Memory B cell (primary cell): ENCODE data around the gene AGTR1.
"Not testable (repeated sequence)": the region's sequence is repeated elsewhere in the genome, so short reads cannot be mapped to it uniquely, and the experiment has no call there.

Experiments
- ATAC-seq: fragments of 150-1000 bp; cut with Tn5 transposase; 2 replicates; pipeline ENCODE4 v1.10.0; 2021; ENCODE audit warnings: low read depth, mild to moderate bottlenecking, moderate library complexity
- DNase-seq, 2 donors: peaks; one replicate each; pipeline ENCODE4 v3.0.0; 2022; ENCODE audit warnings: low spot score in 2 of 2
- H3K27ac Mint-ChIP-seq: one replicate; pipeline ENCODE4 v1.8.0; 2022; ENCODE audit warnings: mild to moderate bottlenecking, moderate library complexity, mixed read lengths
- H3K27me3 Mint-ChIP-seq: one replicate; pipeline ENCODE4 v1.8.0; 2022; ENCODE audit warnings: mixed read lengths
- H3K36me3 Mint-ChIP-seq: one replicate; pipeline ENCODE4 v1.8.0; 2022; ENCODE audit warnings: mild to moderate bottlenecking, mixed read lengths
- H3K4me1 Mint-ChIP-seq: one replicate; pipeline ENCODE4 v1.8.0; 2022; ENCODE audit warnings: mixed read lengths
- H3K4me3 Mint-ChIP-seq: one replicate; pipeline ENCODE4 v1.8.0; 2022; ENCODE audit warnings: mild to moderate bottlenecking, moderate library complexity, mixed read lengths
- H3K9me3 Mint-ChIP-seq: one replicate; pipeline ENCODE4 v1.8.0; 2022; ENCODE audit warnings: mixed read lengths

AGTR1 gene

DNA sequence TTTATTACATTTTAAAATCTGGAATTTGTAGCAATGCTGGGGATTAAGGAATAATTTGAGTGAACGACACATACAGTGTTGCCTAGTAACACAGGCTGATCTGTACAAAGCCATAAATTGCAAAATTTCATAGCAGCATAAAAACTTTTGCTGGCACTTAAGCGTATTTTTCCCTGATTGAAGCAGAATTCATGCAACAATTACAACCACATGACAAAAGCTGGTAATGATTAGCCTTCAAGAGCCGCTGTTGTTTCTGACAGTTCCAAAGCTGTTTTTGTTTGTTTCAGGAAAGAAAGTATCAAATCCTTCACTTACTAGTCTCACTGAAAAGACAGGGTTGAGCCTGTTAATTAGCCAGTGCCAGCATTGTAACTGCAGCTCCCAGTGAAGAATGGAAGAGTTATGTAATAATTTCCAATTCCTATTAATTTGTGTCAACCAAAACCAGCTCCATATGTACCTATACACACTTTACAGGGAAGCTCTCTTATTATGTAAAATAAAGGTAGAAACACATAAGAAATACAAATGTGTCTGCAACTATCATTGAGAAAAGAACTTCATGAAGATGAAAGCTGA is 60.7 kb downstream of the AGTR1 start:
- ATAC-seq: no peak
- H3K27ac Mint-ChIP-seq: no peak overlapping the region
- no peaks in the 10 kb centered on the region for H3K4me1 Mint-ChIP-seq
- H3K36me3 Mint-ChIP-seq: no peaks in the 10 kb centered on the region
- no peak overlapping the region for H3K4me3 Mint-ChIP-seq
- DNase-seq: no peak
- H3K9me3 Mint-ChIP-seq: no peaks in the 10 kb centered on the region
- no peaks in the 10 kb centered on the region for H3K27me3 Mint-ChIP-seq

DNA sequence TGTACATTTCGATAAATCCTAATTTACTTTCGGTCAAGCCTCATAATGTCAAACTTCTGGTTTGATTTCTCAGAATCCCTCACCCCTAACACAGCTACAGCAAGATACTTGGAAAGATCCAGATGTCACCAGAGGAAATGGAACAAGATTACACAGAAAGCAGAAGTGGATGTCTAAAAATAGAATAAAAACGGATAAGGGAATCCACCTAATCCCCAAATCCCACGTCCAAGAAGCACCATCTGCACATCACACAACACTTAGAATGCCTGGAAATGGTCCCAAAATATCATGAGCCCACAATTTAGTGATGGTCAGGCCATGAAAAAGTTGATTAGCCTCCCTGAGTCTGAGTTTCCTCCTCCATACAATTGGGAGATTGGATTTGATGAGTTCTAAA is 61.7 kb downstream of the AGTR1 start:
- no peak for DNase-seq
- no peak overlapping the region for H3K27ac Mint-ChIP-seq

DNA sequence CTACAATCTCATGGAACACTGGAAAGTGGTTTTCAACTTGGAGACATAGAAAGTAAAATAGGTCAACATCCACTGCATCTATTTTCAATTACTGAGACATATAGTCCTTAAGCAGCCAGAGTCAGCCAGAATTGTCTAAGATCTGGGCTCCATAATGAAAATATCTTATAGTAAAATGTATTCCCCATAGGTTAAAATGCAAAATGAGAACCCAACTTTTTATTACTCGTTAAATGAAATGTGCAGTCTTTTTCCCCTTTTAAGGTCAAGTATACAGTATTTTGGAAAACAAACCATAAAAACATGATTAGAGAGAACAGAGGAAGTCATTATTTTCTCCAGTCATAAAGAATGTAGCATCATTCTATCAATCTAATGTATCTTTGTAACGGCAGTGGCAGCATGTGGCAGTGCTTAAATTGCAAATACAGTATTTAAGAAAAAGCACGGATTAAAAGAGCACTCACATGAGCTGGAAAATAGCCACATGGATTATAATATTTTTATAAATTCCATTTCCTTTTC is 65.5 kb downstream of the AGTR1 start:
- H3K27ac Mint-ChIP-seq: no peak overlapping the region

More for the DNA sequence above, 61.7 kb downstream of the AGTR1 start:
- no peaks in the 10 kb centered on the region for H3K27me3 Mint-ChIP-seq
- no peaks in the 10 kb centered on the region for H3K9me3 Mint-ChIP-seq
- ATAC-seq: no peak
- H3K36me3 Mint-ChIP-seq: no peaks in the 10 kb centered on the region
- H3K4me3 Mint-ChIP-seq: no peak overlapping the region
- no peaks in the 10 kb centered on the region for H3K4me1 Mint-ChIP-seq

DNA sequence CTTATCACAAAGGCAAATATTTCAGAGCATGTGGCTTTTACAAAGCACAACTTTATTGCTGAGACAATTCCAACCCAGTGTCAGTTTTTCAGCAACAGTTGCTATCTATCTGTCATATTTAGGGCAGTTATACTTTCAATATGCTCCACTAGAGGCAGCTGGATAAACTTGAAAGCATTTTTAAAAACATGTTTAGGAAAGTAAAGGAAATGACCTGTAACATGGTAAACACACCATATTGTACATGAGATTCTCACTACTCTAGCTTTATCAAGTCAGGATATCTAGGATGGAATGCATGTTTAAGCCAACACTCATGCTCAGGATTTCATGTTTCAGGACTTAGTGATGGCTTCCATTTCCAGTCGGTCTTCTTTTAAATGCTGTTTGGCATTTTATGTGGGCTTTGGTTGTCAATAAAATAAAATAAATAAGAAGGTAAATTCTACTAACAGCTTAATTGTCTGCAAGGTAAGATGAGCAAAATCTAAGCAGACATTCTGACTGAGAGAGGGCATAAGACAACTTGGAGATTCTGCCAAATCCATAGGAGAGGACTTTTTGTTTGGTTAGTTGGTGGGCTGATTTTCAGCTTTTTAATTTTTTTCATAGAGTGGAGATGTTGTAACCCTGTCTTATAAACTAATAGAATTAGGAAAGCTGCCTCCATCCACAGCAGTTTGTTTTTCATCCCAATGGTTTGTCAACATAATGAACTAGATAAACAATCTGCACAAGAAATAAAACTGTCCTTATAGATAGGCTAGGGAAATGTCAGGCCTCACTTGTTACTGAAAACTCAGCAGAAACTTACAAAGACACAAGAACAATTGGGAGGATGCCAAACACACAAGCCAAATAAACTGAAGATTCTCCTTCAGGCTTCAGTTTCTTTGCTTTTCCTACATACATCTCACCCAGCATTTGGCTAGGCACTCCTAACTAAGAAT is 66.6 kb downstream of the AGTR1 start:
- Mint-ChIP-seq H3K4me3 (no peak overlapping the region), H3K9me3 (peaks cover 4% of the 10 kb centered on the region), H3K27me3 (no peaks in the 10 kb centered on the region), H3K4me1 (no peaks in the 10 kb centered on the region), H3K36me3 (no peaks in the 10 kb centered on the region), H3K27ac (no peak overlapping the region)
- no peak for ATAC-seq
- no peak for DNase-seq

More for the DNA sequence above, 65.5 kb downstream of the AGTR1 start:
- H3K9me3 Mint-ChIP-seq: peaks cover 4% of the 10 kb centered on the region
- no peak for DNase-seq
- H3K4me3 Mint-ChIP-seq: no peak overlapping the region
- H3K4me1 Mint-ChIP-seq: no peaks in the 10 kb centered on the region
- H3K36me3 Mint-ChIP-seq: no peaks in the 10 kb centered on the region
- no peaks in the 10 kb centered on the region for H3K27me3 Mint-ChIP-seq
- ATAC-seq: no peak

DNA sequence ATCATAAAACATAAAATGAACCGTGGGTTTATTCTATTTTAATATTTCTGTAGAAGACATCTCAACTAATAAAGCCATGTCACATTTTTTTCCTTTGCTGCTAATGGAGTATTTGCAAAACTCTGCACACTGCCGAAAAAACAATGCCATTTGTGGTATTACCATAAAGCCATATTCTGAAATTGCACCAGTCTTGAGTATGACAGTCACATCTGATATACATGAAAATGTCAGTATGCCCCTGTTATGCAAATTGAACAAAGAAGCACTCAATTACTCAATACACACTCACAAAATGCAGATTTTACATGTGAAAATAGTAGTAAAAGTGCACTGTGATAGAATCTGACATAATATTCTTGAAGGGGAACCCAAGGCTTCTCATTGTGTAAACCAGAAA is 74.7 kb downstream of the AGTR1 start:
- Mint-ChIP-seq H3K9me3 (peaks cover 12% of the 10 kb centered on the region), H3K4me1 (no peaks in the 10 kb centered on the region), H3K27me3 (no peaks in the 10 kb centered on the region), H3K4me3 (no peak overlapping the region), H3K27ac (no peak overlapping the region), H3K36me3 (no peaks in the 10 kb centered on the region)
- no peak for DNase-seq
- no peak for ATAC-seq

DNA sequence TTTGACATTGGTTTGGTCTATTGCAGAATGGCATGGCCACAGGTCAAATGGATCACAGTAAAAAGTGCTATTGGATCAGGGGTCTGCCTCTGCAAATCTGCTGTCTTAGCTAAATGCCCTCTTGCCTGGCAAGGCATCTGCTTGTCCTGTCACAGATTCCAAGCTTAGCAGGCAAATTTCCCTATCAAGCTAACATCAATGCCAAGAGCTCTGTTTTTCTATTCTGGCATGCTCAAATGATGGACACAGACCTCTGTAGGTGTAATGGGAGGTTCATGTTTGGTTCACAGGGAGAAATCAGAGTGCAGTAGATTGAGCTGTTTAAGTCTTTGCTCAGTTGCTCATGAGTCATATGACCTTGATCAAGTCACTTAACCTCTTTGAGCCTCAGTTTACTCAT is 75.1 kb downstream of the AGTR1 start:
- no peak overlapping the region for H3K27ac Mint-ChIP-seq
- DNase-seq (no peak), ATAC-seq (no peak)
- no peaks in the 10 kb centered on the region for H3K36me3 Mint-ChIP-seq
- no peaks in the 10 kb centered on the region for H3K4me1 Mint-ChIP-seq
- H3K27me3 Mint-ChIP-seq: no peaks in the 10 kb centered on the region
- H3K4me3 Mint-ChIP-seq: no peak overlapping the region
- H3K9me3 Mint-ChIP-seq: peaks cover 11% of the 10 kb centered on the region

DNA sequence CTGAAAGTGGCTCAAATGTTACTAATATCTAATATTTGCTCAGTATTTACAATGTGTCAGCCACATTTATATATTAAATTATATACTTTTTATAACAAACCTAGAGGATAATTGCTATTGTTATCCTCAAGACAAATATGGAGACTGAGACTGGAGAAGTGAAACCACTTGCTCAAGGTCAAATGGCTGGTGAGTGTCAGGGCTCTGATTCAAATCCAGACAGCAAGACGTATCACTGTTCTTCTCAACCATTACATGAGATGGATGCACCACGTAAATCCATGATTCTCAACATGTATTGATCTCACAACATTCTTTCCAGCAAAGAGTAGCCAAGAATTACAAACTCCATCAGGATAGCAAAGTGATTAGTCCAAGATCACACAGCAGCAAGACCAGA is 76.1 kb downstream of the AGTR1 start:
- H3K4me3 Mint-ChIP-seq: no peak overlapping the region
- no peaks in the 10 kb centered on the region for H3K36me3 Mint-ChIP-seq
- H3K27me3 Mint-ChIP-seq: no peaks in the 10 kb centered on the region
- H3K27ac Mint-ChIP-seq: no peak overlapping the region
- H3K9me3 Mint-ChIP-seq: peaks cover 11% of the 10 kb centered on the region
- DNase-seq (no peak), ATAC-seq (no peak)
- H3K4me1 Mint-ChIP-seq: no peaks in the 10 kb centered on the region

DNA sequence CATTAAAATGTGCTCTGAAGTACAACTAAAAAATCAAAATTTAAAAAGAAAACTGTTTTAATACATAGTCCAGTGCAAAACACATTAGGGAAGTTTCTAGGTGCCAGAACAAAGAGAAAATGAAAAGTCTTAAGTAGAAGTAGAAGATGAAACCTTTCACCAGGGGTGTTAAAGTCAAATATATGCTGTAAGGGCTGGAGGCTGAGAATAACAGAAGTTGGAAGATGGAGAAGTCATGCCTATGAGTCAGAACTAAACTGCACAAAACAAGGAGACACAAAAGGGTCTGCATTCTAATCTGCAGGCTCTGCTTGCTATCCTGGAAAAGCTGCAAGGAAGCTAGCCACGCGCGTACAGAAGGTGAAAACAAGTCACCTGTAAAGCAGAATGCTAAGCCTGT is 81.2 kb downstream of the AGTR1 start:
- H3K4me3 Mint-ChIP-seq: no peak overlapping the region
- no peak for ATAC-seq
- peaks cover 2% of the 10 kb centered on the region for H3K9me3 Mint-ChIP-seq
- H3K36me3 Mint-ChIP-seq: no peaks in the 10 kb centered on the region
- H3K4me1 Mint-ChIP-seq: no peaks in the 10 kb centered on the region
- H3K27me3 Mint-ChIP-seq: no peaks in the 10 kb centered on the region
- no peak overlapping the region for H3K27ac Mint-ChIP-seq
- no peak for DNase-seq

DNA sequence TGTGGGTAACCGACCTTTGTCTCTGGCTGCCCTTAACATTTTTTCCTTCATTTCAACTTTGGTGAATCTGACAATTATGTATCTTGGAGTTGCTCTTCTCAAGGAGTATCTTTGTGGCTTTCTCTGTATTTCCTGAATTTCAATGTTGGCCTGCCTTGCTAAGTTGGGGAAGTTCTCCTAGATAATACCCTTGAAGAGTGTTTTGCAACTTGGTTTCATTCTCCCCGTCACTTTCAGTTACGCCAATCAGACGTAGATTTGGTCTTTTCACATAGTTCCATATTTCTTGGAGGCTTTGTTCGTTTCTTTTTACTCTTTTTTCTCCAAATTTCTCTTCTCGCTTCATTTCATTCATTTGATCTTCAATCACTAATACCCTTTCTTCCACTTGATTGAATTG is 87.3 kb downstream of the AGTR1 start:
- H3K4me3 Mint-ChIP-seq, ATAC-seq, H3K27ac Mint-ChIP-seq, H3K4me1 Mint-ChIP-seq, H3K9me3 Mint-ChIP-seq, H3K27me3 Mint-ChIP-seq, H3K36me3 Mint-ChIP-seq, DNase-seq: not testable (repeated sequence)

DNA sequence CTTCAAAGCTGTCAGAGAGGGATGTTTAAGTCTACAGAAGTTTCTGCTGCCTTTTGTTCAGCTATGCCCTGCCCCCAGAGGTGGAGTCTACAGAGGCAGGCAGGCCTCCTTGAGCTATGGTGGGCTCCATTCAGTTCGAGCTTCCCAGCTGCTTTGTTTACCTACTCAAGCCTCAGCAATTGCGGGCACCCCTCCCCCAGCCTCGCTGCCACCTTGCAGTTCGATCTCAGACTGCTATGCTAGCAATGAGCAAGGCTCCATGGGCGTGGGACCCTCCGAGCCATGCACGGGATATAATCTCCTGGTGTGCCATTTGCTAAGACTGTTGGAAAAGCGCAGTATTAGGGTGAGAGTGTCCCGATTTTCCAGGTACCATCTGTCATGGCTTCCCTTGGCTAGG is 88.5 kb downstream of the AGTR1 start:
- H3K27ac Mint-ChIP-seq, ATAC-seq, H3K9me3 Mint-ChIP-seq, DNase-seq, H3K4me3 Mint-ChIP-seq, H3K4me1 Mint-ChIP-seq, H3K27me3 Mint-ChIP-seq, H3K36me3 Mint-ChIP-seq: not testable (repeated sequence)

DNA sequence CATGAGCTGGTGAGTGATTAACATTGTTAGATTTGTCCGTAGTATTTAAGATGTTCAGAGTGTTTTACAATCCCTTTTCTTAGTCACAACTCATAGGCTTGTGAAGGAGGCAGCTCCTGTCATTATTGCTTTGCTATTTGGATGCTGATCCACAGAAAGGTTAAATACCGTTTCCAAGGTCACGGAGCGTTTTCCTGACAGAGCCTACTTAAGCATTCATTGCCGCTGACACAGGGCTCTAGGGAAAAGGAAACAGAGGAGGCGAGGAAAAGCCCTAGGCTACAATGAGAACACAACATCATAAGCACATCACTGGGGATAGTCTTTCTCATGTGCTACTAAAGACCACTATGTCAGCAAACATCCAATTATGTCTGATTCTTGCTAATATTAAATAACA is 91.4 kb downstream of the AGTR1 start:
- DNase-seq (no peak), ATAC-seq (no peak)
- H3K27me3 Mint-ChIP-seq: no peaks in the 10 kb centered on the region
- H3K4me1 Mint-ChIP-seq: no peaks in the 10 kb centered on the region
- H3K9me3 Mint-ChIP-seq: no peaks in the 10 kb centered on the region
- H3K27ac Mint-ChIP-seq: no peak overlapping the region
- H3K4me3 Mint-ChIP-seq: no peak overlapping the region
- no peaks in the 10 kb centered on the region for H3K36me3 Mint-ChIP-seq

DNA sequence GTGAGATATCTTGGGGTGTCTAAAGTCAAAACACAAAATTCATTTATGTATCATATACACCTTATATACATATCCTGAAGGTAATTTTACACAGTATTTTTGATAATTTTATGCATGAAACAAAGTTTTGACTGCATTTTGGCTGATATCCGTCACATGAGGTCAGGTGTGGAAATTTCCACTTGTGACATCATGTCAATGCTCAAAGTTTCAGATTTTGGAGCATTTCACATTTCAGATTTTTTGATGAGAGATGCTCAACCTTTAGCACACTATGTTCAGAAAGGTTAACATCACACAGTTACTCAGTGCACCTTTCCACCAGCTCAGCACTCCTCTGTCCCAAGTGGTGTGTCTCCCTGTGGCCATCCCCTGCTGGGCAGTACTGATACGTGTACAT is 92.2 kb downstream of the AGTR1 start:
- no peaks in the 10 kb centered on the region for H3K27me3 Mint-ChIP-seq
- ATAC-seq (no peak), DNase-seq (no peak)
- H3K27ac Mint-ChIP-seq: no peak overlapping the region
- no peaks in the 10 kb centered on the region for H3K9me3 Mint-ChIP-seq
- H3K4me1 Mint-ChIP-seq: no peaks in the 10 kb centered on the region
- no peaks in the 10 kb centered on the region for H3K36me3 Mint-ChIP-seq
- no peak overlapping the region for H3K4me3 Mint-ChIP-seq

DNA sequence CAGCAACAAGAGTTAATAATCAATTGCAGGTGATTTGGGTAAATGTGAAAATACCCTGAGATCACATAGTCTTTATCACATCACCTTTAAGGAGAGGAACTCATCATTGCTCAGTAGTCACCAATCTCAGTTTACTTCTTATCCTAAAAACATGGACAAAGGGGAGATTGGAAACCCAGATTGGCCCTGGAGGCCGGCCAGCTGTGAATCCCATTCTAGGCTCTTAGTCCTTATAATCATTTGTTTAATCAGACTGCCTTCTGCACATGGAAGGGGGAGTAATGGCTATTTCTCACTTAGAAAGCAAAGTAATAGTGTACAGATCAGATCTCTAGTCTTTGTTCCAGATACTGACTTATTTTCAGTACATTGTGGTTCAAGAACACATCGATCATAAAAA is 92.7 kb downstream of the AGTR1 start:
- ATAC-seq: no peak
- no peak overlapping the region for H3K4me3 Mint-ChIP-seq
- no peak overlapping the region for H3K27ac Mint-ChIP-seq
- no peak for DNase-seq
- no peaks in the 10 kb centered on the region for H3K36me3 Mint-ChIP-seq
- H3K9me3 Mint-ChIP-seq: no peaks in the 10 kb centered on the region
- H3K4me1 Mint-ChIP-seq: no peaks in the 10 kb centered on the region
- peaks cover 1% of the 10 kb centered on the region for H3K27me3 Mint-ChIP-seq

DNA sequence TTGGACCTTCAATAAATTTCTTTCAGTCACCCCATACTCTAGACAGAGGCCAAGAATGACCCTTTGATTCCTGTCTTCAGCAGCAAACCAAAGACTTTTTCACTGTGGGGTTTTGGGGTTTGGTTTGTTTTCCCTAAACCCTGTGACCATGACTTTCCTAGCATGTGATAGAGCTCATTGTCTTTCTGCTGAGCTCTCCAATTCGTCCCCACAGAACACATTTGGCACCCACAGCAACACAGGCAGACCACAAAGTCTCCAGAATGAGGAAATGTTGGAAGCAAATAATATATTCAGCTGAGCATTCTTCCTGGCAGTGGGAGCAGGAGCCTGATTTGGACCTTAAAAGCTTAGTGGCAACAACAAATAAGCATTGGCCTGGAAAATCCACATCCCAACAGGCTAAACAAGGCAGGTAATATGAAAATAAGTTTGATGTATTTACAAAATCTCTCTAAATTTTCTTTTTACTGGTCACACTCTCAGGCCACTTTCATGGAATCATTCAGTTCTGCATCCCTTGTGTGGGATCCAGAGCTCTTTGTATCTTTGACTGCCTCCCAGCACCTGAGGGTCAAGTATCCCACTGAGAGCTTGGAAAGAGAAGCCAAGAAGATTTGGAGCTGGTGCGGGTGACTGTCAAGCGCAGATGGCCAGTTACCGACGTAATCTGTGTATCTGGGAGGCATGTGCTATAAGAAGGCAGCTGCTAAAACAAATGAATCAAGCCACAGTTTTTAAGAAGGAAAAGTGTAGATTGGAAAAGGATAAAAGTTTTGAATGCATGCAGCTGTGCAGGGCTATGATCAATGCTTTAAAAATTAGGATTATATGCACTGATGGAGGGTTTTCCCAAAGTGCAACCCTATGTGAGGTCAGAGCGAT is 93.4 kb downstream of the AGTR1 start:
- Mint-ChIP-seq H3K4me1 (no peaks in the 10 kb centered on the region), H3K27me3 (peaks cover 1% of the 10 kb centered on the region), H3K9me3 (no peaks in the 10 kb centered on the region), H3K27ac (no peak overlapping the region), H3K4me3 (no peak overlapping the region), H3K36me3 (no peaks in the 10 kb centered on the region)
- DNase-seq (no peak), ATAC-seq (no peak)
